Right lobe of liver (tissue), 6 donors: Measurements from ENCODE around the gene ERGIC3. TPM values are rescaled to one million over a fixed set of nuclear protein-coding genes. Genes with fewer than 3 reads are reported as not detected.

Experiments used
- ATAC-seq, 4 donors: fragments of 200-7000 bp; cut with Tn5 transposase; one replicate each; pipeline ENCODE4 v1.9.1; 2020; ENCODE audit warnings: mild to moderate bottlenecking in 4 of 4, moderate library complexity in 4 of 4
- DNase-seq, 3 donors: peaks; one replicate each; pipeline ENCODE4 v3.0.0-alpha.2; 2020
- H3K27ac ChIP-seq, 3 donors: fragments of 200-600 bp; one replicate each; pipeline ENCODE4 v1.8.0; 2022
- H3K27me3 ChIP-seq, 2 donors: fragments of 200-600 bp; one replicate each; pipeline ENCODE4 v1.8.0; 2022
- H3K36me3 ChIP-seq, 4 donors: fragments of 200-600 bp; sonication (generic) in 1 of 4; one replicate each; pipeline versions ENCODE4 v1.5.1 to v1.8.0; 2017 to 2022; ENCODE audit warnings: control low read depth in 1 of 4
- H3K4me1 ChIP-seq, 4 donors: fragments of 200-600 bp; sonication (generic) in 1 of 4; one replicate each; pipeline versions ENCODE4 v1.5.1 to v1.8.0; 2017 to 2022; ENCODE audit warnings: control low read depth in 1 of 4
- H3K4me3 ChIP-seq, 3 donors: fragments of 200-600 bp; one replicate each; pipeline ENCODE4 v1.8.0; 2022
- H3K9me3 ChIP-seq, 4 donors: fragments of 200-600 bp; sonication (generic) in 1 of 4; one replicate each; pipeline versions ENCODE4 v1.5.1 to v1.8.0; 2017 to 2022; ENCODE audit warnings: control low read depth in 1 of 4
- POLR2A ChIP-seq: fragments of 450-650 bp; IDR thresholded peaks from one replicate; pipeline ENCODE4 v1.6.1; 2017; ENCODE audit warnings: antibody characterized with exemption, mild to moderate bottlenecking
- WGBS: methylation state at CpG from one replicate; pipeline ENCODE4 v1.1.6; 2018; ENCODE audit warnings: low coverage, low lambda C conversion rate; ENCODE audit not compliant: insufficient coverage; ENCODE audit errors: missing lambda C conversion rate; 5-methylcytosine and 5-hydroxymethylcytosine counted together
- intact Hi-C, 2 donors: fragments of 100-400 bp; cut with DNase I; formaldehyde crosslinking; loops; one replicate each; pipeline versions ENCODE4 v1.11.2 to v1.14.1; 2022
- total RNA-seq, 6 experiments: library from RNA; depleted of rRNA in 2 of 6; stranded (reverse); fragments of >200 nt in 2 of 6; fragmentation: NEBNext Ultra II Directional in 3 of 6; extraction: Animal tissue kit (Norgen Biotek cat#: 25700) in 3 of 6; gene quantifications; one replicate each; pipeline versions ENCODE4 v1.1.0 to v1.2.4, GENCODE V29; 2016 to 2023
- TF ChIP-seq, protein P1 (sequence below), 4 donors: fragments of 200-600 bp in 3 of 4; fragments of 450-650 bp in 1 of 4; IDR thresholded peaks; one replicate each; pipeline versions ENCODE4 v1.5.1 to v1.8.0; 2016 to 2022; ENCODE audit warnings: antibody characterized with exemption in 4 of 4, mild to moderate bottlenecking in 2 of 4
- donor health status: DM: no; HTN: yes; CAD: no.
- donor health status: DM: no; HTN: no; CAD: no.
- donor health status: DM: no; HTN: no; CAD: no.
- donor health status: DM: no; HTN: yes; CAD: no.
- donor health status: DM: no; HTN: yes; CAD: no.

The ERGIC3 gene
- total RNA-seq, 6 experiments from 2014 or later = 82.7 to 129 (median 112) TPM

DNA sequence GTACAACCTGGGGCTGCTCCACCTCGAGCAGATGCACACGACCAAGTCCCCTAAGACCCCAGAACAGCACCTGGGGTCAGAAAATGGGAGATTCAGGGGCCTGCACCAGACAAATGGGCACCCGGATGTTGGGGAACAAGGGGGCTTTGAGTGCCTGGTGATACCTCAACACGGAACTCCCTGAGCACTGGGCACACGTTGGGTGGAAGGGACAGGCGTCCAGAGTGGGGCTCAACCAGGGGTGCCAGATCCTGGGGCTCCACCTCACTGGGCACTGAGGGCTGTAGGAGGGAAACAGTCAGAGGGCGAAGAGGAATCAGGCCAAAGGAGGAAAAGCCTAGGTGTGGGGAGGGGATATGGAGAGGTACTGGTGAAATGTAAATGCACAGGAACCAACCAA lies 40.3 kb downstream of the ERGIC3 start:
- WGBS = 67% methylated on average over 4 of the region's 7 CpGs
- DNase-seq = no peak

DNA sequence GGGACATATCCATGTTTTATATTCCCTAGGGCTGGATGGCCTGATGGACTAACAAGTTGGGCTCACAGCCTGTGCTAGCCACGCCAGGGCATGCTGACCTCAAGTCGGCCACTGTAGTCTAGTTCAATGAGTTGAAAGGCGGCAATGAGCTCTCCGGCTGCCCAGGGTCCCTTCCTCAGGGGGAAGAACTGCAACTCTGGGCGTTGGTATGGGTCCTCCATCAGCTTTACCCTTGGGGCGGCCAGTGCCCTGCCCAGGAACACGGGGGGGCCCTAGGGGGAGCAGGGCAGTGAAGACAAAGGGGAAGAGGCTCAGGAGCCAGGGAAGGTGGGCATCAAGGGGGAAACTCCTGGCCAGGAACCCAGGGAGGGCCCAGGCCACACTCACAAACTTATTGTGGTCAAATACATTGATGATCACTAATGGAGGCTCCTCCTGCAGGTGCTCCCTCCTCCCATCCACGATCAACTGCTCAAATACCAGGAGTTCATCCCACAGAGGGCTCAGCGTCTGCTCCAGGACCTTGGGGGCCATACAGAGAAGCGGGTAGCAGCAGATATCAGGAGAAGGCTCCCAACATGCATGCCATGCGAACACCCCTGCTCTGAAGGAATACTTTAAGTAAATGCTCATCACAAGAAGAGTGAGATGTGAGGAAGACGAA lies 41.0 kb downstream of the ERGIC3 start:
- H3K4me1 ChIP-seq = no peaks in the 10 kb centered on the region
- no peak for TF ChIP-seq POLR2A
- TF ChIP-seq, protein P1, sequence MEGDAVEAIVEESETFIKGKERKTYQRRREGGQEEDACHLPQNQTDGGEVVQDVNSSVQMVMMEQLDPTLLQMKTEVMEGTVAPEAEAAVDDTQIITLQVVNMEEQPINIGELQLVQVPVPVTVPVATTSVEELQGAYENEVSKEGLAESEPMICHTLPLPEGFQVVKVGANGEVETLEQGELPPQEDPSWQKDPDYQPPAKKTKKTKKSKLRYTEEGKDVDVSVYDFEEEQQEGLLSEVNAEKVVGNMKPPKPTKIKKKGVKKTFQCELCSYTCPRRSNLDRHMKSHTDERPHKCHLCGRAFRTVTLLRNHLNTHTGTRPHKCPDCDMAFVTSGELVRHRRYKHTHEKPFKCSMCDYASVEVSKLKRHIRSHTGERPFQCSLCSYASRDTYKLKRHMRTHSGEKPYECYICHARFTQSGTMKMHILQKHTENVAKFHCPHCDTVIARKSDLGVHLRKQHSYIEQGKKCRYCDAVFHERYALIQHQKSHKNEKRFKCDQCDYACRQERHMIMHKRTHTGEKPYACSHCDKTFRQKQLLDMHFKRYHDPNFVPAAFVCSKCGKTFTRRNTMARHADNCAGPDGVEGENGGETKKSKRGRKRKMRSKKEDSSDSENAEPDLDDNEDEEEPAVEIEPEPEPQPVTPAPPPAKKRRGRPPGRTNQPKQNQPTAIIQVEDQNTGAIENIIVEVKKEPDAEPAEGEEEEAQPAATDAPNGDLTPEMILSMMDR (IDR thresholded peaks at IDR 0.05) = no peak
- no peaks in the 10 kb centered on the region for H3K27me3 ChIP-seq
- no peaks in the 10 kb centered on the region for H3K36me3 ChIP-seq
- intact Hi-C loops = no loop called here
- no peak for DNase-seq
- no peak overlapping the region for H3K4me3 ChIP-seq
- H3K27ac ChIP-seq = no peak overlapping the region
- no peaks in the 10 kb centered on the region for H3K9me3 ChIP-seq
- 49% methylated on average over 2 of the region's 12 CpGs for WGBS
- ATAC-seq = peak in 1 of 4 donors; percentile 18

More for the DNA sequence above, 40.3 kb downstream of the ERGIC3 start:
- ATAC-seq = no peak
- H3K27ac ChIP-seq = no peak overlapping the region
- intact Hi-C loops = no loop called here
- H3K4me3 ChIP-seq = no peak overlapping the region
- H3K27me3 ChIP-seq = no peaks in the 10 kb centered on the region
- no peaks in the 10 kb centered on the region for H3K9me3 ChIP-seq
- H3K4me1 ChIP-seq = no peaks in the 10 kb centered on the region
- no peaks in the 10 kb centered on the region for H3K36me3 ChIP-seq
- TF ChIP-seq, protein P1 (IDR thresholded peaks at IDR 0.05) = no peak
- no peak for TF ChIP-seq POLR2A

DNA sequence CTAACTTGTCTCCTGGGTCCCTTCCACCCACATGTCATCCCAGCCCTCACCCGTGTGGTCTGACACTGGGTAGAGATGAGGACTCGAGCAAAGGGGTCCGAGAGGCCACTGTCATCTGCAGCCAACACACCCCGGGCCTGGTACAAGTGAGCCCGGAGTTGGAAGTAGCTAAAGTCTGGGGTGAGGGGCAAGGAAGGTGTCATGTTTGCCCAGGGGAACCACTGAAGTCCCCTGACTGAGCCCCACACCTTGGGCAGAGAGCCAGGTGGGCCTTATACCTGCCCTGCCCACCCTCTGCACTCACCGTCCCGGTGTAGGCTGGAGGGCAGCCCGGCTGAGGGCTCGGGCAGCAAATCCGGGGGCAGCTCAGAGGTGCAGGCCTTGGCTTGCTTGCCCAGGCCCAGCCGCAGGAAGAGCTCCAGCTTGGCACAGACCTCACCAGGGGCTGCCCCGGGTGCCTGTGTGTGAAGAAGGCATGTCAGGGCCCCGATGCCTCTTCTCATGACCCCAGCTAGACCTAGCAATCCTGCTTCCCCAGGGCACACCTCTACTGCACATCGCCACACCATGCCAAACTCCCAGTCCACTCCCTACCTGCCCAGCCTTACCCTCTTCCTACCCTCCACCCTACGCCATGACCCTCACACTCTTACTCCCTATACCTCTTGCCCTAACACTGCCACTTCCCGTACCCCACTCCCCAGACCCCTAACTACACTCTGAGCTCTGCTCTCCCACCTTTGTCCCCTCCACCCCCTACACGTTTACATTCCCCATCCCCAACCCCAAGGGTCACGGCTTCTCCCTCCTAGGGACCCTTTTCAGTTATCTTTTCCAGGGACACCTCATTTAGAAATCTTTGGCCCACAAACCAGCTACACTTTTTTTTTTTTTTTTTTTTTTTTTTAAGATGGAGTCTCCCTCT lies 42.0 kb downstream of the ERGIC3 start:
- H3K4me3 ChIP-seq = no peak overlapping the region
- intact Hi-C loops = no loop called here
- no peaks in the 10 kb centered on the region for H3K9me3 ChIP-seq
- no peak overlapping the region for H3K27ac ChIP-seq
- no peaks in the 10 kb centered on the region for H3K4me1 ChIP-seq
- no peaks in the 10 kb centered on the region for H3K27me3 ChIP-seq
- no peaks in the 10 kb centered on the region for H3K36me3 ChIP-seq
- ATAC-seq = peak in 1 of 4 donors; percentile 30
- DNase-seq = no peak
- WGBS = 73% methylated on average over 8 of the region's 18 CpGs
- no peak for TF ChIP-seq POLR2A
- TF ChIP-seq, protein P1 (IDR thresholded peaks at IDR 0.05) = no peak

DNA sequence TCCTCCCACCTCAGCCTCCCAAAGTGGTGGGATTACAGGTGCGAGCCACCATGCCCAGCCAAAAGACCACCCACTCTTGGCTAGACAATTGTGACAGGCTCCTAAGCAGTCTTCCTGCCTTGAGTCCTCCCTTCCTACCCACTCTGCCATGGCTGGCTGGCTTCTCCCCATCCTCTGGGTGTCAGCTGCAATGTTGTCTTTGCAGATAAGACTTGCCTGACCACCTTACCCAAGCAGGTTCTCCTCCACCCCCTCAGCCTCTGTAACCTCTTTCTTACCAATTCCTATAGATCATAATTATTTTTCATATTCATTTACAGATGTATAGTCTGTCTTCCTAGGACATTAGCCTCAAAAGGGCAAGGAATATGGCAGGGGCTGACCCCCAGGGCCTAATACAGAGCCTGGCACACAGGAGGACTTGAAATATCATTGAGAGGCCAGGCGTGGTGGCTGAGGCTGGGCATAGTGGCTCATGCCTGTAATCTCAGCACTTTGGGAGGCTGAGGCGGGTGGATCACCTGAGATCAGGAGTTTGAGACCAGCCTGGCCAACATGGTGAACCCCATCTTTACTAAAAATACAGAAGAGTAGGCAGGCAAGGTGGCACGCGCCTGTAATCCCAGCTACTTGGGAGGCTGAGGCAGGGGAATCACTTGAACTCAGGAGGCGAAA lies 45.0 kb downstream of the ERGIC3 start:
- ATAC-seq (no peak), DNase-seq (no peak)
- Histone ChIP-seq H3K9me3 (no peaks in the 10 kb centered on the region), H3K4me3 (no peak overlapping the region), H3K36me3 (no peaks in the 10 kb centered on the region), H3K4me1 (no peaks in the 10 kb centered on the region), H3K27me3 (no peaks in the 10 kb centered on the region), H3K27ac (no peak overlapping the region)
- TF ChIP-seq, protein P1 (IDR thresholded peaks at IDR 0.05) = no peak
- TF ChIP-seq POLR2A = no peak
- intact Hi-C loops = no loop called here
- WGBS = 89% methylated on average over 4 of the region's 6 CpGs
